ENCODE results near the gene ALG1.
"Not testable (repeated sequence)": the region's sequence is repeated elsewhere in the genome, so short reads cannot be mapped to it uniquely, and the experiment has no call there.

GRCh38 chr16:5089911-5090555 is 18.4 kb downstream of the ALG1 start:
- not testable (repeated sequence) for TF ChIP-seq CTCF (conservative IDR thresholded peaks at IDR 0.05); ZFX (IDR thresholded peaks at IDR 0.05)
